CD4-positive, alpha-beta T cell (primary cell): ENCODE measurements around the gene NHLRC1. TPM values are rescaled to one million over a fixed set of nuclear protein-coding genes. Genes with fewer than 3 reads are reported as not detected.

Source experiments
- ATAC-seq: fragments of 200-7000 bp; cut with Tn5 transposase; one replicate; pipeline ENCODE4 v1.10.0; 2022; ENCODE audit warnings: mild to moderate bottlenecking; ENCODE audit not compliant: poor library complexity
- CTCF ChIA-PET: fragments of 350-600 bp; sonication (Branson Sonifier 250); formaldehyde crosslinking; loops from one replicate; lab custom pipeline; 2021; ENCODE audit warnings: antibody characterized with exemption, inconsistent platforms; lab: Charles Lee
- POLR2A ChIA-PET: fragments of 350-600 bp; sonication (Branson Sonifier 250); formaldehyde crosslinking; loops from one replicate; lab custom pipeline; 2021; ENCODE audit warnings: antibody characterized with exemption, inconsistent platforms; lab: Charles Lee
- DNase-seq, 14 experiments: peaks; one replicate each; pipeline ENCODE4 v3.0.0-alpha.2; 2013 to 2020; ENCODE audit warnings: mixed read lengths in 2 of 14
- H3K27ac ChIP-seq, 2 donors: one replicate each; pipeline versions ENCODE4 v1.5.1 to v1.7.0; 2013; ENCODE audit warnings: low read length in 2 of 2, low read depth in 1 of 2, mild to moderate bottlenecking in 1 of 2
- H3K27me3 ChIP-seq, 2 experiments: 1 replicate in 1 of 2; 2 replicates in 1 of 2; pipeline versions ENCODE4 v1.6.1 to v1.7.0; 2013; ENCODE audit warnings: low read length in 2 of 2, control low read depth in 1 of 2, mild to moderate bottlenecking in 1 of 2, moderate library complexity in 1 of 2; ENCODE audit not compliant: insufficient read depth in 2 of 2, control insufficient read depth in 1 of 2
- H3K36me3 ChIP-seq: one replicate; pipeline ENCODE4 v1.6.1; 2013; ENCODE audit warnings: low read length, control low read depth; ENCODE audit not compliant: insufficient read depth
- H3K4me1 ChIP-seq: one replicate; pipeline ENCODE4 v1.6.1; 2013; ENCODE audit warnings: low read length, control low read depth; ENCODE audit not compliant: insufficient read depth
- H3K4me3 ChIP-seq: one replicate; pipeline ENCODE4 v1.5.1; 2013; ENCODE audit warnings: mild to moderate bottlenecking, low read length, moderate library complexity
- H3K9me3 ChIP-seq, 2 experiments: 1 replicate in 1 of 2; 2 replicates in 1 of 2; pipeline versions ENCODE4 v1.6.1 to v1.7.0; 2013; ENCODE audit warnings: low read length in 2 of 2, mild to moderate bottlenecking in 2 of 2, control low read depth in 1 of 2, moderate library complexity in 1 of 2; ENCODE audit not compliant: control insufficient read depth in 1 of 2, insufficient read depth in 1 of 2
- H3K27ac Mint-ChIP-seq: one replicate; pipeline ENCODE4 v1.8.0; 2020; ENCODE audit warnings: mixed read lengths
- H3K27me3 Mint-ChIP-seq: one replicate; pipeline ENCODE4 v1.8.0; 2021; ENCODE audit warnings: mixed read lengths
- H3K36me3 Mint-ChIP-seq: one replicate; pipeline ENCODE4 v1.8.0; 2021; ENCODE audit warnings: low read depth, mixed read lengths
- H3K4me1 Mint-ChIP-seq: one replicate; pipeline ENCODE4 v1.8.0; 2021; ENCODE audit warnings: low read depth, mixed read lengths
- H3K4me3 Mint-ChIP-seq: one replicate; pipeline ENCODE4 v1.8.0; 2020; ENCODE audit warnings: mild to moderate bottlenecking, mixed read lengths
- H3K9me3 Mint-ChIP-seq: one replicate; pipeline ENCODE4 v1.8.0; 2020; ENCODE audit warnings: mixed read lengths
- intact Hi-C, 2 experiments: fragments of 100-400 bp; cut with DNase I in 1 of 2; cut with micrococcal nuclease in 1 of 2; formaldehyde crosslinking; loops; one replicate each; pipeline versions ENCODE4 v1.15.1 to v1.9.0; 2023 to 2025; cut with DNase I, micrococcal nuclease
- total RNA-seq, 174 experiments: library from RNA in 2 of 174; stranded (reverse) in 2 of 174; gene quantifications; one replicate each; pipeline ENCODE4 v1.2.3 and lab custom pipeline; 2021 to 2026
- TF ChIP-seq, protein P1 (sequence below): fragments of 200-600 bp; IDR thresholded peaks from one replicate; pipeline ENCODE4 v1.8.0; 2022; ENCODE audit warnings: antibody characterized with exemption, mild to moderate bottlenecking

The NHLRC1 gene
- total RNA-seq, 2 experiments from 2014 or later = 0.11 TPM; not detected in 1

- POLR2A ChIA-PET = interaction anchor here (0.6 to 1.6 kb wide), 8 partner anchors 11 to 555 kb away, joined by 3 to 6 read pairs (median 4); partner anchors contain the start of genes DEK, FAM8A1 and NUP153
- H3K27ac ChIP-seq = peak within 1 kb of the TSS; percentile 88 to 92
- CTCF ChIA-PET = interaction anchor here (0.9 kb wide), 1 partner anchor 91 kb away, joined by 3 read pairs; no protein-coding TSS in a partner anchor
- peaks cover 17% of the 10 kb centered on the region for H3K36me3 Mint-ChIP-seq
- peaks cover 18% of the 10 kb centered on the region for H3K4me1 ChIP-seq
- no peaks in the 10 kb centered on the region for H3K27me3 Mint-ChIP-seq
- H3K36me3 ChIP-seq = peaks cover 4% of the 10 kb centered on the region
- ATAC-seq = peak; percentile 92
- H3K27me3 ChIP-seq = no peaks in the 10 kb centered on the region
- H3K27ac Mint-ChIP-seq = peak within 1 kb of the TSS; percentile 95
- peak within 1 kb of the TSS; percentile 99 for H3K4me3 ChIP-seq
- H3K4me3 Mint-ChIP-seq = peak within 1 kb of the TSS; percentile 98
- no peaks in the 10 kb centered on the region for H3K9me3 Mint-ChIP-seq
- peaks cover 32% of the 10 kb centered on the region for H3K4me1 Mint-ChIP-seq
- no peaks in the 10 kb centered on the region for H3K9me3 ChIP-seq
- DNase-seq = peak; percentile 97 to 99 (median 98)
- TF ChIP-seq, protein P1, sequence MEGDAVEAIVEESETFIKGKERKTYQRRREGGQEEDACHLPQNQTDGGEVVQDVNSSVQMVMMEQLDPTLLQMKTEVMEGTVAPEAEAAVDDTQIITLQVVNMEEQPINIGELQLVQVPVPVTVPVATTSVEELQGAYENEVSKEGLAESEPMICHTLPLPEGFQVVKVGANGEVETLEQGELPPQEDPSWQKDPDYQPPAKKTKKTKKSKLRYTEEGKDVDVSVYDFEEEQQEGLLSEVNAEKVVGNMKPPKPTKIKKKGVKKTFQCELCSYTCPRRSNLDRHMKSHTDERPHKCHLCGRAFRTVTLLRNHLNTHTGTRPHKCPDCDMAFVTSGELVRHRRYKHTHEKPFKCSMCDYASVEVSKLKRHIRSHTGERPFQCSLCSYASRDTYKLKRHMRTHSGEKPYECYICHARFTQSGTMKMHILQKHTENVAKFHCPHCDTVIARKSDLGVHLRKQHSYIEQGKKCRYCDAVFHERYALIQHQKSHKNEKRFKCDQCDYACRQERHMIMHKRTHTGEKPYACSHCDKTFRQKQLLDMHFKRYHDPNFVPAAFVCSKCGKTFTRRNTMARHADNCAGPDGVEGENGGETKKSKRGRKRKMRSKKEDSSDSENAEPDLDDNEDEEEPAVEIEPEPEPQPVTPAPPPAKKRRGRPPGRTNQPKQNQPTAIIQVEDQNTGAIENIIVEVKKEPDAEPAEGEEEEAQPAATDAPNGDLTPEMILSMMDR = no peak
- intact Hi-C loops = loop anchor here (1.0 to 10.0 kb wide), 6 partner anchors 108 to 1391 kb away; partner anchors contain the start of genes ATXN1 (in 1 of the 2), DEK (in 1 of the 2), FAM8A1 (in 1 of the 2) and NUP153 (in 1 of the 2)
Observed at GRCh38 chr6:18155150-18155863, 32.8 kb upstream of the NHLRC1 start, which contains the start of gene KDM1B. TSS of gene KDM1B (plus strand) at chr6:18155422. CDS start at chr6:18159896, 4,474 bp downstream.

GRCh38 chr6:18154507-18155149, 32.2 kb upstream of the NHLRC1 start, which contains the start of gene TPMT:
TSS of gene TPMT (minus strand) at chr6:18155077. CDS start at chr6:18149127, 5,950 bp downstream.
- Histone ChIP-seq H3K27ac (peak within 1 kb of the TSS; percentile 88 to 92), H3K27me3 (no peaks in the 10 kb centered on the region), H3K4me1 (peaks cover 18% of the 10 kb centered on the region), H3K36me3 (peaks cover 3% of the 10 kb centered on the region), H3K9me3 (no peaks in the 10 kb centered on the region), H3K4me3 (peak within 1 kb of the TSS; percentile 99)
- ChIA-PET CTCF (interaction anchor here (0.9 kb wide), 1 partner anchor 92 kb away, joined by 3 read pairs; no protein-coding TSS in a partner anchor), POLR2A (interaction anchor here (0.6 to 1.6 kb wide), 5 partner anchors 28 to 554 kb away, joined by 3 to 6 read pairs (median 3); partner anchors contain the start of genes DEK and NUP153)
- ATAC-seq = no peak
- H3K4me1 Mint-ChIP-seq = peaks cover 32% of the 10 kb centered on the region
- H3K27ac Mint-ChIP-seq = peak within 1 kb of the TSS; percentile 95
- H3K36me3 Mint-ChIP-seq = peaks cover 16% of the 10 kb centered on the region
- H3K4me3 Mint-ChIP-seq = peak within 1 kb of the TSS; percentile 98
- intact Hi-C loops = loop anchor here (1.0 to 10.0 kb wide), 8 partner anchors 109 to 1390 kb away; partner anchors contain the start of genes ATXN1 (in 1 of the 2), DEK (in 1 of the 2), FAM8A1 (in 1 of the 2) and NUP153 (in 1 of the 2)
- H3K9me3 Mint-ChIP-seq = no peaks in the 10 kb centered on the region
- peak in 2 of 14 experiments; percentile 1 to 24 for DNase-seq
- H3K27me3 Mint-ChIP-seq = no peaks in the 10 kb centered on the region
- TF ChIP-seq, protein P1 = no peak

- intact Hi-C loops = loop anchor here (5.0 to 10.0 kb wide), 4 partner anchors 234 to 1389 kb away; partner anchors contain the start of genes ATXN1 (in 1 of the 2) and RNF144B (in 1 of the 2)
- CTCF ChIA-PET = no interaction called here
Observed at GRCh38 chr6:18153311-18153703, 30.8 kb upstream of the NHLRC1 start.

More at GRCh38 chr6:18153311-18153703, 30.8 kb upstream of the NHLRC1 start:
- Histone ChIP-seq H3K9me3 (no peaks in the 10 kb centered on the region), H3K4me1 (peaks cover 18% of the 10 kb centered on the region), H3K36me3 (peaks cover 6% of the 10 kb centered on the region), H3K4me3 (no peak overlapping the region), H3K27ac (no peak overlapping the region), H3K27me3 (no peaks in the 10 kb centered on the region)
- H3K36me3 Mint-ChIP-seq = peaks cover 20% of the 10 kb centered on the region
- no peaks in the 10 kb centered on the region for H3K27me3 Mint-ChIP-seq
- no peaks in the 10 kb centered on the region for H3K9me3 Mint-ChIP-seq
- H3K4me3 Mint-ChIP-seq = peak overlapping the region; percentile 51
- POLR2A ChIA-PET = no interaction called here
- peaks cover 32% of the 10 kb centered on the region for H3K4me1 Mint-ChIP-seq
- no peak for DNase-seq
- ATAC-seq = no peak
- H3K27ac Mint-ChIP-seq = peak overlapping the region; percentile 58
- TF ChIP-seq, protein P1 = no peak
